ENCODE measurements around the gene AQR. TPM values are rescaled to one million over a fixed set of nuclear protein-coding genes. Genes with fewer than 3 reads are reported as not detected.
"Not testable (repeated sequence)": the region's sequence is repeated elsewhere in the genome, so short reads cannot be mapped to it uniquely, and the experiment has no call there.

Gene AQR
- total and polyA plus RNA-seq, 3 donors from 2014 or later: 37.6 to 39.2 (median 38.5) TPM

GRCh38 chr15:34942363-34942762 is 27.2 kb downstream of the AQR start:
- no peaks in the 10 kb centered on the region for H3K9me3 ChIP-seq
- no peaks in the 10 kb centered on the region for H3K36me3 ChIP-seq (ENCODE audit: low read depth, missing control alignments)
- H3K27me3 ChIP-seq: no peaks in the 10 kb centered on the region
- 32 to 52% methylated on average over 6 of the region's 6 CpGs for WGBS, 2 donors
- TF ChIP-seq CTCF (IDR thresholded peaks at IDR 0.05) (no peak), POLR2A (IDR thresholded peaks at IDR 0.05) (no peak)
- no peak overlapping the region for H3K4me3 ChIP-seq
- DNase-seq: no peak
- no peak overlapping the region for H3K27ac ChIP-seq
- H3K4me1 ChIP-seq: no peaks in the 10 kb centered on the region
- intact Hi-C loops (cut with DNase I; ENCODE audit: low total_unique reads): no loop called here

GRCh38 chr15:34941831-34942230 is 27.7 kb downstream of the AQR start:
- DNase-seq: no peak

GRCh38 chr15:34941185-34941698 is 28.3 kb downstream of the AQR start:
- WGBS, 2 donors: 96 to 98% methylated on average over 2 of the region's 2 CpGs
- H3K4me1 ChIP-seq: no peaks in the 10 kb centered on the region
- no peaks in the 10 kb centered on the region for H3K9me3 ChIP-seq
- intact Hi-C loops (cut with DNase I; ENCODE audit: low total_unique reads): no loop called here
- DNase-seq: no peak
- no peak overlapping the region for H3K27ac ChIP-seq
- H3K27me3 ChIP-seq: no peaks in the 10 kb centered on the region
- H3K36me3 ChIP-seq (ENCODE audit: low read depth, missing control alignments): no peaks in the 10 kb centered on the region
- TF ChIP-seq CTCF (IDR thresholded peaks at IDR 0.05) (no peak), POLR2A (IDR thresholded peaks at IDR 0.05) (no peak)
- no peak overlapping the region for H3K4me3 ChIP-seq

More at GRCh38 chr15:34941831-34942230, 27.7 kb downstream of the AQR start:
- TF ChIP-seq POLR2A (IDR thresholded peaks at IDR 0.05) (no peak), CTCF (IDR thresholded peaks at IDR 0.05) (no peak)
- Histone ChIP-seq H3K4me1 (no peaks in the 10 kb centered on the region), H3K36me3 (ENCODE audit: low read depth, missing control alignments) (no peaks in the 10 kb centered on the region), H3K4me3 (no peak overlapping the region), H3K27me3 (no peaks in the 10 kb centered on the region), H3K27ac (no peak overlapping the region), H3K9me3 (no peaks in the 10 kb centered on the region)
- WGBS, 2 donors: 72 to 90% methylated on average over 3 of the region's 3 CpGs
- intact Hi-C loops (cut with DNase I; ENCODE audit: low total_unique reads): no loop called here

DNA sequence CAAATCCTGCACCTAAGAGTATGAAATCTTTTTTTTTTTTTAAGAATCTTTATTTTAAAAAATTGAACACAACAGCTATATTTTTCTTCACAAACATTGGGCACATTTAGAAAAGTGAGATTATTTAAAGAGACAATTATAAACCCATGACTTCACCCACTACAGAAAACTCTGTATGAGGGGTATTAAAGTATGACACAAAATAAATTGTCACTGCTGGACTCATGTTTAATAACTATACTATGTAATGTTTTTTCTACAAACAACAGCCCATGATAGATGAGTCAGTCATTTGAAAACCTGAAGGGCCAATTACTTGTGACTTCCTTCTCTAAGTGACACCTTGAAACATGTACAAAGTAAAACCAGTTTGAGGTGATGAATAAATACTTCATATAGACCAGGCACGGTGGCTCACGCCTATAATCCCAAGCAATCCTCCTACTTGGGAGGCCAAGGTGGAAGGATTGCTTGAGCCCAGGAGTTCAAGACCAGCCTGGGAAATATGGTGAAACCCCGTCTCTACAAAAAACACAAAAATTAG is 36.0 kb downstream of the AQR start:
- no peak overlapping the region for H3K4me3 ChIP-seq
- intact Hi-C loops (cut with DNase I; ENCODE audit: low total_unique reads): no loop called here
- WGBS, 2 donors: 92 to 100% methylated on average over 3 of the region's 3 CpGs
- no peak for DNase-seq
- H3K27ac ChIP-seq: no peak overlapping the region
- TF ChIP-seq CTCF (IDR thresholded peaks at IDR 0.05): no peak
- TF ChIP-seq POLR2A (IDR thresholded peaks at IDR 0.05): no peak
- H3K4me1 ChIP-seq: no peaks in the 10 kb centered on the region
- H3K36me3 ChIP-seq (ENCODE audit: low read depth, missing control alignments): no peaks in the 10 kb centered on the region
- no peaks in the 10 kb centered on the region for H3K27me3 ChIP-seq
- H3K9me3 ChIP-seq: no peaks in the 10 kb centered on the region

DNA sequence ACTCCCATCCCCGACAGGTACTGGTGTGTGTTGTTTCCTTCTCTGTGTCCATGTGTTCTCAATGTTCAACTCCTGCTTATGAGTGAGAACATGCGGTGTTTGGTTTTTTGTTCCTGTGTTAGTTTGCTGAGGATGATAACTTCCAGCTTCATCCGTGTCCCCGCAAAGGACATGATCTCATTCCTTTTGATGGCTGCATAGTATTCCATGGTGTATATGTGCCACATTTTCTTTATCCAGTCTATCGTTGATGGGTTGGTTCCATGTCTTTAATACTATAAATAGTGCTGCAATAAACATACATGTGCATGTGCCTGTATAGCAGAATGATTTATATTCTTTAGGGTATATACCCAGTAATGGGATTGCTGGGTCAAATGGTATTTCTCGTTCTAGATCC is 41.2 kb downstream of the AQR start:
- H3K9me3 ChIP-seq; DNase-seq; H3K27ac ChIP-seq; H3K4me1 ChIP-seq; H3K4me3 ChIP-seq; intact Hi-C loops (cut with DNase I; ENCODE audit: low total_unique reads); H3K36me3 ChIP-seq (ENCODE audit: low read depth, missing control alignments); H3K27me3 ChIP-seq: not testable (repeated sequence)
- WGBS, 2 donors: 96 to 97% methylated on average over 6 of the region's 6 CpGs
